Measurements from ENCODE around the gene FZD7.

Gene FZD7

DNA sequence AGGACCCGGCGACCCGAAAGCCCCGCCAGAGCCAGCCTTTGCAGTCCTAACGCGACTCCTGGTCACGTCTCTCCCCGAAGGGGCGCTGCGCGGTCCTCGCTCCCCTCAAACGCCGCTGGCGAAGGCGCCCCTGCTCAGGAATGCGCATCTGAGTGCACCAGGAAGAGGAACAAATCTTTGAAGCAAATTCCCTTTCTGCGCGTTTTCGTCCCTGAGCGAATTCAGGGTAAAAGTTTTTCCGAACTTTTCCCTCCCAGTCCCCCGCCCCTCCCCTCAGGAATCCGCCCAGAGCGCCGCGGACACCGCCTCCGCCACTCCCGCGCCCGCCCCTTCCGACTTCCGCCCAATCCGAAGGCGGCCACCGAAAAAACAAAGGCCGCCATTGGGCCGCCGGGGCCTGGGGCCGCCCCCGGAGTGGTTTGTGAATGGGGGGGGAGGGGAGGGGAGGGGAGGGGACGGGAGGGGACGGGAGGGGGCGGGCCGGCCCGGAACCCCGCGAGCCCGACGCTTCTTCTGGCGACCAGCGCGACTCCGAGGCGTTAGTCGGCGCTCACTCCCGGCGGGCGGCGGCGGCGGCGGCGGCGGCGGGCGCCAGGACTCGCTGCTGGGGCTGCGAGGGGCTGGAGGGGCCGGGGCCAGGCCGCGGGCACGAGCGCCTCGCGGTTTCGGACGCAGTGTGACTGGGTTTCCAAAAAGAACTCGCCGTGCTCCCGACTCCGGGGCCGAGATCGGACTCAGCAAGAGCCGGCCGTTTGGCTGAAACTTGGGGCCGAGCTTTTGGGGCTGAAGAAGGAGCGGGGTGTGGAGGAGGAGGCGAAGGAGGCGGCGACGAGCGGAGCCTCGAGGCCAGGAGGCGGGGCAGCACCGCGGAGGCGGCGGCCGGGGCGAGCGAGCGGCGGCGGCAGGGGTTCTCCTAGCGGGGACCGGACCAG, at the start of gene FZD7:
Gene FZD7, plus strand, starts transcription at position 539 of the 932 bp plus-strand sequence. CDS start 793 bp downstream, outside the sequence.
- Mint-ChIP-seq H3K4me1 (peaks cover 9% of the 10 kb centered on the region), H3K9me3 (no peaks in the 10 kb centered on the region), H3K4me3 (no peak within 1 kb of the TSS), H3K36me3 (ENCODE audit: insufficient read depth) (peaks cover 9% of the 10 kb centered on the region), H3K27me3 (peaks cover 8% of the 10 kb centered on the region), H3K27ac (ENCODE audit: low read depth) (no peak within 1 kb of the TSS)
- peak; percentile 59 to 62 for DNase-seq (ENCODE audit: low spot score in 2 of 2)
- ATAC-seq (replicated peaks; ENCODE audit: extremely low read depth, poor library complexity, severe bottlenecking) = peak; percentile 82

GRCh38 chr2:201984333-201984732, 49.3 kb upstream of the FZD7 start:
- Mint-ChIP-seq H3K4me1 (no peaks in the 10 kb centered on the region), H3K4me3 (no peak overlapping the region), H3K36me3 (ENCODE audit: insufficient read depth) (peaks cover 1% of the 10 kb centered on the region), H3K9me3 (no peaks in the 10 kb centered on the region), H3K27me3 (peaks cover 15% of the 10 kb centered on the region), H3K27ac (ENCODE audit: low read depth) (no peak overlapping the region)
- DNase-seq (ENCODE audit: low spot score in 2 of 2) (no peak), ATAC-seq (replicated peaks; ENCODE audit: extremely low read depth, poor library complexity, severe bottlenecking) (no peak)

GRCh38 chr2:201984800-201985525, 48.7 kb upstream of the FZD7 start:
- H3K36me3 Mint-ChIP-seq (ENCODE audit: insufficient read depth) = peaks cover 1% of the 10 kb centered on the region
- H3K4me3 Mint-ChIP-seq = no peak overlapping the region
- no peak overlapping the region for H3K27ac Mint-ChIP-seq (ENCODE audit: low read depth)
- H3K27me3 Mint-ChIP-seq = peaks cover 14% of the 10 kb centered on the region
- DNase-seq (ENCODE audit: low spot score in 2 of 2) = no peak
- no peaks in the 10 kb centered on the region for H3K9me3 Mint-ChIP-seq
- ATAC-seq (replicated peaks; ENCODE audit: extremely low read depth, poor library complexity, severe bottlenecking) = no peak
- no peaks in the 10 kb centered on the region for H3K4me1 Mint-ChIP-seq

- no peak overlapping the region for H3K27ac Mint-ChIP-seq (ENCODE audit: low read depth)
- no peak for DNase-seq (ENCODE audit: low spot score in 2 of 2)
- peaks cover 5% of the 10 kb centered on the region for H3K27me3 Mint-ChIP-seq
- ATAC-seq (replicated peaks; ENCODE audit: extremely low read depth, poor library complexity, severe bottlenecking) = no peak
- no peaks in the 10 kb centered on the region for H3K4me1 Mint-ChIP-seq
- peaks cover 1% of the 10 kb centered on the region for H3K36me3 Mint-ChIP-seq (ENCODE audit: insufficient read depth)
- no peaks in the 10 kb centered on the region for H3K9me3 Mint-ChIP-seq
- H3K4me3 Mint-ChIP-seq = no peak overlapping the region
Measured at GRCh38 chr2:201985728-201986462, 47.8 kb upstream of the FZD7 start.

DNA sequence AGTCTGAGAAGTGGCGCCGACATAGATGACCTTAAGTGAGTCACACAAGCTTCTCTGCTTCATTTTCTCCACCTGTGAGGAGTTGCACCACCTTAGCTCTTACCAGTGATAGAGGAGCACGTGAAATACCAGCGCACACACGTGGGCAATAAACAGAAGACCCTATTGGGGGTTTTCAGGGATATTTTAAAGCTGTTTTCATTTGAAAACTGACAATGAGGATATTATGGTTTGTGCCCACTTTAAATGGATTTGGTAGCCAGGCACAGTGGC, 47.3 kb upstream of the FZD7 start:
- ATAC-seq (replicated peaks; ENCODE audit: extremely low read depth, poor library complexity, severe bottlenecking) = no peak
- H3K27ac Mint-ChIP-seq (ENCODE audit: low read depth) = no peak overlapping the region
- no peaks in the 10 kb centered on the region for H3K27me3 Mint-ChIP-seq
- no peaks in the 10 kb centered on the region for H3K9me3 Mint-ChIP-seq
- peaks cover 1% of the 10 kb centered on the region for H3K36me3 Mint-ChIP-seq (ENCODE audit: insufficient read depth)
- no peak for DNase-seq (ENCODE audit: low spot score in 2 of 2)
- no peaks in the 10 kb centered on the region for H3K4me1 Mint-ChIP-seq
- H3K4me3 Mint-ChIP-seq = no peak overlapping the region

- H3K27ac Mint-ChIP-seq (ENCODE audit: low read depth) = no peak overlapping the region
- peaks cover 1% of the 10 kb centered on the region for H3K36me3 Mint-ChIP-seq (ENCODE audit: insufficient read depth)
- no peak for ATAC-seq (replicated peaks; ENCODE audit: extremely low read depth, poor library complexity, severe bottlenecking)
- H3K4me1 Mint-ChIP-seq = no peaks in the 10 kb centered on the region
- no peak for DNase-seq (ENCODE audit: low spot score in 2 of 2)
- no peaks in the 10 kb centered on the region for H3K9me3 Mint-ChIP-seq
- no peaks in the 10 kb centered on the region for H3K27me3 Mint-ChIP-seq
- H3K4me3 Mint-ChIP-seq = no peak overlapping the region
Measured at GRCh38 chr2:201987426-201987825, 46.2 kb upstream of the FZD7 start.

DNA sequence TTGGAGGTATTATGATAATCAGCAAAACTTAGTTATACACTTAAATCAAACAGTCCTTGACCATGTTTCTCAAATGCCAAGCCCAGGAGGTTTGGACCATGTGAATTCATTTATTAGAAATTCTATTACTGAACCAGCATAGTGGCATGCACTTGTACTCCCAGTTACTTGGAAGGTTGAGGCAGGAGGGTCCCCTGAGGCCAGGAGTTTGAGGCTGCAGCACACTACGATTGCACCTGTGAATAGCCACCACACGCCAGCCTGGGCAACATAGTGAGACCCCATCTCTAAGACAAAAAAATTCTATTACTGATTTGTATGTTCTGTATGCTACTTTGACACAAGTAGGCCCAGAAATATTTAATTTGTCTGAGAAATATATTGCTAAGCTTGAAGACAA, 43.6 kb upstream of the FZD7 start:
- H3K9me3 Mint-ChIP-seq = no peaks in the 10 kb centered on the region
- H3K27ac Mint-ChIP-seq (ENCODE audit: low read depth) = no peak overlapping the region
- peaks cover 1% of the 10 kb centered on the region for H3K36me3 Mint-ChIP-seq (ENCODE audit: insufficient read depth)
- DNase-seq (ENCODE audit: low spot score in 2 of 2) (no peak), ATAC-seq (replicated peaks; ENCODE audit: extremely low read depth, poor library complexity, severe bottlenecking) (no peak)
- no peaks in the 10 kb centered on the region for H3K4me1 Mint-ChIP-seq
- H3K27me3 Mint-ChIP-seq = no peaks in the 10 kb centered on the region
- no peak overlapping the region for H3K4me3 Mint-ChIP-seq

GRCh38 chr2:201992960-201993359, 40.7 kb upstream of the FZD7 start:
- DNase-seq (ENCODE audit: low spot score in 2 of 2) (no peak), ATAC-seq (replicated peaks; ENCODE audit: extremely low read depth, poor library complexity, severe bottlenecking) (no peak)
- Mint-ChIP-seq H3K4me3 (no peak overlapping the region), H3K27me3 (peaks cover 9% of the 10 kb centered on the region), H3K4me1 (no peaks in the 10 kb centered on the region), H3K36me3 (ENCODE audit: insufficient read depth) (no peaks in the 10 kb centered on the region), H3K9me3 (no peaks in the 10 kb centered on the region), H3K27ac (ENCODE audit: low read depth) (no peak overlapping the region)

GRCh38 chr2:201994973-201995638, 38.5 kb upstream of the FZD7 start:
- no peaks in the 10 kb centered on the region for H3K36me3 Mint-ChIP-seq (ENCODE audit: insufficient read depth)
- ATAC-seq (replicated peaks; ENCODE audit: extremely low read depth, poor library complexity, severe bottlenecking) (no peak), DNase-seq (ENCODE audit: low spot score in 2 of 2) (no peak)
- H3K4me1 Mint-ChIP-seq = no peaks in the 10 kb centered on the region
- H3K27me3 Mint-ChIP-seq = peaks cover 9% of the 10 kb centered on the region
- H3K4me3 Mint-ChIP-seq = no peak overlapping the region
- H3K27ac Mint-ChIP-seq (ENCODE audit: low read depth) = no peak overlapping the region
- no peaks in the 10 kb centered on the region for H3K9me3 Mint-ChIP-seq

- no peaks in the 10 kb centered on the region for H3K4me1 Mint-ChIP-seq
- ATAC-seq (replicated peaks; ENCODE audit: extremely low read depth, poor library complexity, severe bottlenecking) (no peak), DNase-seq (ENCODE audit: low spot score in 2 of 2) (no peak)
- no peak overlapping the region for H3K27ac Mint-ChIP-seq (ENCODE audit: low read depth)
- H3K4me3 Mint-ChIP-seq = no peak overlapping the region
- H3K36me3 Mint-ChIP-seq (ENCODE audit: insufficient read depth) = no peaks in the 10 kb centered on the region
- H3K27me3 Mint-ChIP-seq = peaks cover 9% of the 10 kb centered on the region
- H3K9me3 Mint-ChIP-seq = no peaks in the 10 kb centered on the region
Measured at GRCh38 chr2:201996006-201996405, 37.6 kb upstream of the FZD7 start.

DNA sequence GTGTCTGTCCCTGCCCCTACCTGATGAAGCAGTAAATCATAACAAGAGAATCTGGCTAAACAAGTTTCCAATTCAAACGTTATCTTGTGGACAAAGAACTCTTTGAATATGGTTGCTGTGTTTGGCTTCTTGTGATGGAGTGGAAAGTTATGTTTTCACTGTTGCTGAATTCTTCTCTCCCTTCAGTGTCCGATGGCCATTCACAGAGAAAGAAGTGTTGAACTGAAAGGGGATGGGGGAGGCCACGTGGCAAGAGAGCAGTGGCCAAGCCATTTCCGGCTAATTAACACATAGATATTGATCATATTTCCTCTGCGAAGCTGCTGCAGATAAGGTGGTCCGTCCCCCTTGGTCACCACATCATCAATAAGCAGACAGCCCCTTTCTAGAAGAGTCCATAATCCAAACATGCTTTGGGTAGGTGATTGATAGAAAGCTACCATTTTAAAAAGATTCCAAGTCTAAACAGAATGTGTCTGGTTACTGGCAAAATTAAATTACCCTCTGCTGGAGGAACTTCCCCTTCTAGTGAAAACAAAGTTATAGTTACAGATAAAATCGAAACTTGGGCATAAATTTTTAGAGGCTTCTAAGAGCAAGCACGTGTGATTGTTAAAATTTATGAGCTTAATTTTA, 36.9 kb upstream of the FZD7 start:
- Mint-ChIP-seq H3K9me3 (no peaks in the 10 kb centered on the region), H3K36me3 (ENCODE audit: insufficient read depth) (no peaks in the 10 kb centered on the region), H3K27me3 (peaks cover 9% of the 10 kb centered on the region), H3K4me3 (no peak overlapping the region), H3K4me1 (no peaks in the 10 kb centered on the region), H3K27ac (ENCODE audit: low read depth) (no peak overlapping the region)
- DNase-seq (ENCODE audit: low spot score in 2 of 2) = no peak
- ATAC-seq (replicated peaks; ENCODE audit: extremely low read depth, poor library complexity, severe bottlenecking) = no peak

GRCh38 chr2:201999279-201999678, 34.4 kb upstream of the FZD7 start:
- no peak overlapping the region for H3K27ac Mint-ChIP-seq (ENCODE audit: low read depth)

More at GRCh38 chr2:201999279-201999678, 34.4 kb upstream of the FZD7 start:
- Mint-ChIP-seq H3K4me1 (no peaks in the 10 kb centered on the region), H3K4me3 (no peak overlapping the region), H3K36me3 (ENCODE audit: insufficient read depth) (no peaks in the 10 kb centered on the region), H3K9me3 (no peaks in the 10 kb centered on the region), H3K27me3 (peaks cover 9% of the 10 kb centered on the region)
- DNase-seq (ENCODE audit: low spot score in 2 of 2) (no peak), ATAC-seq (replicated peaks; ENCODE audit: extremely low read depth, poor library complexity, severe bottlenecking) (no peak)

All from central memory CD8-positive, alpha-beta T cell (primary cell).